Measurements from ENCODE around the gene LCP2. TPM values are rescaled to one million over a fixed set of nuclear protein-coding genes. Genes with fewer than 3 reads are reported as not detected.

LCP2 gene
- polyA plus RNA-seq, 3 donors, result 52.0 to 177 (median 89.5) TPM

GRCh38 chr5:170252720-170253350 is 44.7 kb downstream of the LCP2 start:
- Histone ChIP-seq H3K27ac (ENCODE audit: low read depth in 1 of 2, low read length in 2 of 2) (peak overlapping the region in 1 of 2 donors; percentile 18), H3K36me3 (replicated peaks in 1 of 2; ENCODE audit: control insufficient read depth in 1 of 2, insufficient read depth in 2 of 2, low read length in 2 of 2) (peaks cover 99% of the 10 kb centered on the region in 2 donors), H3K9me3 (replicated peaks in 1 of 2; ENCODE audit: control insufficient read depth in 1 of 2, insufficient read depth in 1 of 2, low read length in 2 of 2) (no peaks in the 10 kb centered on the region), H3K4me3 (replicated peaks in 1 of 3; ENCODE audit: low read depth in 2 of 3, low read length in 3 of 3) (no peak overlapping the region), H4K20me1 (ENCODE audit: insufficient read depth, low read length) (peaks cover 99% of the 10 kb centered on the region), H3K4me2 (replicated peaks; ENCODE audit: extremely low read depth, low read length, poor library complexity, severe bottlenecking) (no peak overlapping the region), H3K27me3 (ENCODE audit: control insufficient read depth in 2 of 2, insufficient read depth in 2 of 2, low read length in 2 of 2) (no peaks in the 10 kb centered on the region), H2AFZ (ENCODE audit: insufficient read depth, low read depth, low read length, poor library complexity, severe bottlenecking) (no peak overlapping the region), H3K4me1 (ENCODE audit: control insufficient read depth in 1 of 2, insufficient read depth in 2 of 2, low read length in 2 of 2) (peaks cover 0 to 4% of the 10 kb centered on the region in 2 donors), H3K79me2 (ENCODE audit: insufficient read depth, low read length) (peaks cover 5% of the 10 kb centered on the region), H3K9ac (ENCODE audit: insufficient read depth, low read length, poor library complexity, severe bottlenecking) (no peak overlapping the region)
- Mint-ChIP-seq H3K27ac (no peak overlapping the region), H3K9me3 (no peaks in the 10 kb centered on the region), H3K27me3 (ENCODE audit: low read depth in 3 of 3) (peaks cover 0 to 1% (median 0%) of the 10 kb centered on the region in 3 donors), H3K4me1 (peaks cover 6% of the 10 kb centered on the region), H3K4me3 (no peak overlapping the region), H3K36me3 (peaks cover 97 to 100% of the 10 kb centered on the region in 2 donors)
- intact Hi-C loops (cut with micrococcal nuclease), result no loop called here
- no CpG with 5 or more reads among the region's 9 CpGs for WGBS (ENCODE audit: insufficient coverage)
- TF ChIP-seq, protein P1, sequence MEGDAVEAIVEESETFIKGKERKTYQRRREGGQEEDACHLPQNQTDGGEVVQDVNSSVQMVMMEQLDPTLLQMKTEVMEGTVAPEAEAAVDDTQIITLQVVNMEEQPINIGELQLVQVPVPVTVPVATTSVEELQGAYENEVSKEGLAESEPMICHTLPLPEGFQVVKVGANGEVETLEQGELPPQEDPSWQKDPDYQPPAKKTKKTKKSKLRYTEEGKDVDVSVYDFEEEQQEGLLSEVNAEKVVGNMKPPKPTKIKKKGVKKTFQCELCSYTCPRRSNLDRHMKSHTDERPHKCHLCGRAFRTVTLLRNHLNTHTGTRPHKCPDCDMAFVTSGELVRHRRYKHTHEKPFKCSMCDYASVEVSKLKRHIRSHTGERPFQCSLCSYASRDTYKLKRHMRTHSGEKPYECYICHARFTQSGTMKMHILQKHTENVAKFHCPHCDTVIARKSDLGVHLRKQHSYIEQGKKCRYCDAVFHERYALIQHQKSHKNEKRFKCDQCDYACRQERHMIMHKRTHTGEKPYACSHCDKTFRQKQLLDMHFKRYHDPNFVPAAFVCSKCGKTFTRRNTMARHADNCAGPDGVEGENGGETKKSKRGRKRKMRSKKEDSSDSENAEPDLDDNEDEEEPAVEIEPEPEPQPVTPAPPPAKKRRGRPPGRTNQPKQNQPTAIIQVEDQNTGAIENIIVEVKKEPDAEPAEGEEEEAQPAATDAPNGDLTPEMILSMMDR (IDR thresholded peaks at IDR 0.05), result no peak
- no peak for DNase-seq

DNA sequence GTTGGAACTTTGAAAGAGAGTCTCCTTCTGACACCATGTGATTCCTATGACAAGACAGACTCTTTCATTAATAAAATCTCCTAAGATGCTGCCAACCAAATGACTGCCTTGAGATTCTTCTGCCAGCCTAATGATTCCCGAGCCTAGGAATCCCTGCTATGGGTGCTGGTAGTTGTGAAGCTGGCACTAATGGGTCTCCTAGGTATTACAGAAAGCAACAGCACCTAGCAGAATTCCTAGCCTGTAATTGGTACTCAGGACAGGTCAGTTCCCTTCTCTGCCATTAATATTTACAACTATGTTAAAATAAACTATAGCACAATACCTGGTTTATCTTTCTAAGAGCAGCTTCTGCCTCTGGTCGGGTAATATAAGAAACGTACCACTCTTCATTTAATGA is 45.5 kb downstream of the LCP2 start:
- Mint-ChIP-seq H3K36me3 (peaks cover 97 to 100% of the 10 kb centered on the region in 2 donors), H3K9me3 (peaks cover 0 to 2% (median 0%) of the 10 kb centered on the region in 7 donors), H3K4me3 (no peak overlapping the region), H3K27me3 (ENCODE audit: low read depth in 3 of 3) (peaks cover 0 to 1% (median 0%) of the 10 kb centered on the region in 3 donors), H3K27ac (peak overlapping the region in 1 of 7 donors; percentile 67), H3K4me1 (peaks cover 6% of the 10 kb centered on the region)
- H3K27ac ChIP-seq (ENCODE audit: low read depth in 1 of 2, low read length in 2 of 2), result no peak overlapping the region
- TF ChIP-seq, protein P1 (IDR thresholded peaks at IDR 0.05), result no peak
- H2AFZ ChIP-seq (ENCODE audit: insufficient read depth, low read depth, low read length, poor library complexity, severe bottlenecking), result no peak overlapping the region
- H3K9ac ChIP-seq (ENCODE audit: insufficient read depth, low read length, poor library complexity, severe bottlenecking), result no peak overlapping the region
- H3K79me2 ChIP-seq (ENCODE audit: insufficient read depth, low read length), result peaks cover 5% of the 10 kb centered on the region
- no peak overlapping the region for H3K4me3 ChIP-seq (replicated peaks in 1 of 3; ENCODE audit: low read depth in 2 of 3, low read length in 3 of 3)
- WGBS (ENCODE audit: insufficient coverage), result 100% methylated on average over 1 of the region's 3 CpGs
- no peak for DNase-seq
- intact Hi-C loops (cut with micrococcal nuclease), result no loop called here
- H3K36me3 ChIP-seq (replicated peaks in 1 of 2; ENCODE audit: control insufficient read depth in 1 of 2, insufficient read depth in 2 of 2, low read length in 2 of 2), result peaks cover 99% of the 10 kb centered on the region in 2 donors
- H3K4me1 ChIP-seq (ENCODE audit: control insufficient read depth in 1 of 2, insufficient read depth in 2 of 2, low read length in 2 of 2), result peaks cover 0 to 4% of the 10 kb centered on the region in 2 donors
- peaks cover 99% of the 10 kb centered on the region for H4K20me1 ChIP-seq (ENCODE audit: insufficient read depth, low read length)
- no peaks in the 10 kb centered on the region for H3K27me3 ChIP-seq (ENCODE audit: control insufficient read depth in 2 of 2, insufficient read depth in 2 of 2, low read length in 2 of 2)
- H3K9me3 ChIP-seq (replicated peaks in 1 of 2; ENCODE audit: control insufficient read depth in 1 of 2, insufficient read depth in 1 of 2, low read length in 2 of 2), result no peaks in the 10 kb centered on the region
- no peak overlapping the region for H3K4me2 ChIP-seq (replicated peaks; ENCODE audit: extremely low read depth, low read length, poor library complexity, severe bottlenecking)
